ENCODE results near the gene APOL6.

DNA sequence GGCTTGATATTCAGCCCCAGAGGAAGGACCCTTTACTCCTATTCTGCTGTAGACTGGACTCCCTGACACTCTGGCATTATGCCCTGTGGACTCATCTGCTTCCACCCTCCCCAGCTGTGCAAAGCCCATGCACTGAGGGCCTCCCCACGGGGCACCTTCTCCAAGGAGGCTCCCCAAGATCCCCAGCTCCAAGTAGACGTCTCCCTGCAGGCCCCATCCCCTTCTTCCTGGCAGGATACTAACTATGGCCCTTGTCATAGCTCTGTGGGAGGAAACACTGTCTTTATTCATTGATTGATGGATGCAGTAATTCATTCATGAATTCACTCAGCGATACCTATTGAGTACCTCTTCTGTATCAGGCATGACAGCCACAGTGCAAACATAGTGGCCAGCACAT is 15.3 kb upstream of the APOL6 start:
- TF ChIP-seq, protein P1, sequence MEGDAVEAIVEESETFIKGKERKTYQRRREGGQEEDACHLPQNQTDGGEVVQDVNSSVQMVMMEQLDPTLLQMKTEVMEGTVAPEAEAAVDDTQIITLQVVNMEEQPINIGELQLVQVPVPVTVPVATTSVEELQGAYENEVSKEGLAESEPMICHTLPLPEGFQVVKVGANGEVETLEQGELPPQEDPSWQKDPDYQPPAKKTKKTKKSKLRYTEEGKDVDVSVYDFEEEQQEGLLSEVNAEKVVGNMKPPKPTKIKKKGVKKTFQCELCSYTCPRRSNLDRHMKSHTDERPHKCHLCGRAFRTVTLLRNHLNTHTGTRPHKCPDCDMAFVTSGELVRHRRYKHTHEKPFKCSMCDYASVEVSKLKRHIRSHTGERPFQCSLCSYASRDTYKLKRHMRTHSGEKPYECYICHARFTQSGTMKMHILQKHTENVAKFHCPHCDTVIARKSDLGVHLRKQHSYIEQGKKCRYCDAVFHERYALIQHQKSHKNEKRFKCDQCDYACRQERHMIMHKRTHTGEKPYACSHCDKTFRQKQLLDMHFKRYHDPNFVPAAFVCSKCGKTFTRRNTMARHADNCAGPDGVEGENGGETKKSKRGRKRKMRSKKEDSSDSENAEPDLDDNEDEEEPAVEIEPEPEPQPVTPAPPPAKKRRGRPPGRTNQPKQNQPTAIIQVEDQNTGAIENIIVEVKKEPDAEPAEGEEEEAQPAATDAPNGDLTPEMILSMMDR (IDR thresholded peaks at IDR 0.05; ENCODE audit: low read length), result no peak
- TF ChIP-seq EZH2 (IDR thresholded peaks at IDR 0.05; ENCODE audit: borderline replicate concordance, low read length), result no peak

Data from OCI-LY1 (cell line).